HepG2 (cell line): ENCODE results near the gene GGNBP2. TPM values are rescaled to one million over a fixed set of nuclear protein-coding genes. Genes with fewer than 3 reads are reported as not detected.
A peak's percentile ranks its signal among the peaks of the same experiment; 100 is the strongest.

Source experiments
- AKAP8 ChIP-seq: sonication (generic); formaldehyde crosslinking; IDR thresholded peaks from 2 replicates; pipeline ENCODE4 v1.5.1; 2020; ENCODE audit warnings: mild to moderate bottlenecking, missing genetic modification reagents
- CHD2 ChIP-seq: IDR thresholded peaks from 2 replicates; pipeline ENCODE4 v1.6.1; 2011; ENCODE audit warnings: low read depth, low read length, improper control_type of control experiment
- HDAC1 ChIP-seq: sonication (generic); formaldehyde crosslinking; IDR thresholded peaks from 2 replicates; pipeline ENCODE4 v1.5.1; 2020; ENCODE audit warnings: mild to moderate bottlenecking, missing genetic modification reagents
- MTERF4 ChIP-seq: sonication (generic); formaldehyde crosslinking; IDR thresholded peaks from 2 replicates; pipeline ENCODE4 v1.8.0; 2023; ENCODE audit warnings: mild to moderate bottlenecking, missing genetic modification reagents
- NFIB ChIP-seq: sonication (generic); formaldehyde crosslinking; IDR thresholded peaks from 2 replicates; pipeline ENCODE4 v1.9.0; 2021; ENCODE audit warnings: missing genetic modification reagents, mild to moderate bottlenecking, borderline replicate concordance
- NR0B2 ChIP-seq: sonication (generic); formaldehyde crosslinking; IDR thresholded peaks from 2 replicates; pipeline ENCODE4 v1.4.0; 2020; ENCODE audit warnings: mild to moderate bottlenecking, missing genetic modification reagents
- PLRG1 ChIP-seq: fragments of 450-650 bp; conservative IDR thresholded peaks from 2 replicates; pipeline ENCODE4 v1.6.1; 2016
- POLR2G ChIP-seq: fragments of 200-400 bp; formaldehyde crosslinking; IDR thresholded peaks from 2 replicates; pipeline ENCODE4 v1.6.1; 2018; ENCODE audit warnings: mild to moderate bottlenecking, low read depth, low read length, moderate library complexity
- SCMH1 ChIP-seq: sonication (generic); formaldehyde crosslinking; IDR thresholded peaks from 2 replicates; pipeline ENCODE4 v1.9.0; 2021; ENCODE audit warnings: missing genetic modification reagents, mild to moderate bottlenecking, borderline replicate concordance
- SMARCE1 ChIP-seq: fragments of 450-650 bp; IDR thresholded peaks from 2 replicates; pipeline ENCODE4 v1.6.1; 2017; ENCODE audit warnings: borderline replicate concordance
- SP1 ChIP-seq, 2 experiments: fragments of 450-650 bp in 1 of 2; sonication (generic) in 1 of 2; formaldehyde crosslinking in 1 of 2; IDR thresholded peaks; 2 replicates each; pipeline versions ENCODE4 v1.4.0 to v1.6.1; 2016 to 2020; ENCODE audit warnings: missing genetic modification reagents in 1 of 2
- TOPORS ChIP-seq: sonication (generic); formaldehyde crosslinking; IDR thresholded peaks from 2 replicates; pipeline ENCODE4 v1.8.0; 2023; ENCODE audit warnings: mild to moderate bottlenecking, missing genetic modification reagents
- ZBTB46 ChIP-seq: sonication (generic); formaldehyde crosslinking; IDR thresholded peaks from 2 replicates; pipeline ENCODE4 v1.4.0; 2020; ENCODE audit warnings: mild to moderate bottlenecking, missing genetic modification reagents, borderline replicate concordance
- ZNF234 ChIP-seq: sonication (generic); formaldehyde crosslinking; conservative IDR thresholded peaks from 2 replicates; pipeline ENCODE4 v1.5.1; 2020; ENCODE audit warnings: mild to moderate bottlenecking, missing genetic modification reagents
- ZNF407 ChIP-seq: sonication (generic); formaldehyde crosslinking; IDR thresholded peaks from one replicate; pipeline ENCODE4 v1.5.1; 2020; ENCODE audit warnings: mild to moderate bottlenecking, missing genetic modification reagents; ENCODE audit errors: not compliant biosample characterization
- ZNF501 ChIP-seq: sonication (generic); formaldehyde crosslinking; IDR thresholded peaks from 2 replicates; pipeline ENCODE4 v1.5.1; 2020; ENCODE audit warnings: mild to moderate bottlenecking, moderate library complexity, missing genetic modification reagents
- ZNF775 ChIP-seq: sonication (generic); formaldehyde crosslinking; IDR thresholded peaks from 2 replicates; pipeline ENCODE4 v1.4.0; 2020; ENCODE audit warnings: missing genetic modification reagents, mild to moderate bottlenecking, moderate library complexity, borderline replicate concordance
- polyA plus RNA-seq, 8 experiments: library from polyadenylated mRNA; depleted of rRNA in 3 of 8; stranded (reverse) in 7 of 8; unstranded in 1 of 8; fragments of >200 nt; fragmentation: Illumina TruSeq in 4 of 8; extraction: Trizol in 4 of 8; gene quantifications; 2 replicates each; pipeline versions ENCODE4 v1.2.1 to v1.2.3, GENCODE V29; 2011 to 2016; ENCODE audit warnings: low read depth in 4 of 8, missing spikeins in 1 of 8, mixed read lengths in 1 of 8; ENCODE audit not compliant: insufficient read depth in 1 of 8
- total RNA-seq, 5 experiments: library from RNA; depleted of rRNA; stranded (reverse); fragments of >200 nt; fragmentation: Illumina TruSeq; extraction: Trizol; gene quantifications; 2 replicates each; pipeline ENCODE4 v1.2.3, GENCODE V29; 2016; ENCODE audit warnings: low read depth in 1 of 5

The GGNBP2 gene
- total and polyA plus RNA-seq, 2 of the 13 experiments (the other 11 are each of a cell fraction or from before 2014, with no cell fraction given), result 53.3 to 84.2 TPM

- TF ChIP-seq ZBTB46 (CRISPR knock-in tag), result 0 out of 2 replicates have a peak, but pooled peaks have one; percentile 12
- TF ChIP-seq HDAC1 (CRISPR knock-in tag), result 0 out of 2 replicates have a peak, but pooled peaks have one; percentile 30
- TF ChIP-seq ZNF407 (CRISPR knock-in tag), result no peak
- no peak; the same call in 1 of the 2 replicates for TF ChIP-seq TOPORS (CRISPR knock-in tag)
- TF ChIP-seq NFIB (CRISPR knock-in tag), result no peak
- TF ChIP-seq PLRG1, result no peak
- no peak for TF ChIP-seq ZNF234 (CRISPR knock-in tag)
- TF ChIP-seq SCMH1, result no peak
- no peak; the same call in 1 of the 2 replicates for TF ChIP-seq ZNF775 (CRISPR knock-in tag)
- TF ChIP-seq AKAP8 (CRISPR knock-in tag), result no peak
- no peak for TF ChIP-seq CHD2
- no peak for TF ChIP-seq SP1 (IDR thresholded peaks at IDR 0.05)
- TF ChIP-seq SP1 (CRISPR knock-in tag; IDR thresholded peaks at IDR 0.05), result 0 out of 2 replicates have a peak, but pooled peaks have one; percentile 43
- no peak for TF ChIP-seq NR0B2 (CRISPR knock-in tag)
- TF ChIP-seq MTERF4 (CRISPR knock-in tag), result no peak
- TF ChIP-seq POLR2G, result no peak
- TF ChIP-seq SMARCE1, result no peak
- TF ChIP-seq ZNF501 (CRISPR knock-in tag), result peak; percentile 26; the same call in 1 of the 2 replicates
These were observed 10.5 kb upstream of the GGNBP2 start (continued) for GRCh38 chr17:36533935-36534839.
